AG04449 (cell line): ENCODE measurements around the gene ZDHHC22.

Experiments used
- CTCF ChIA-PET: fragments of 350-600 bp; formaldehyde crosslinking; extraction: SDS; loops from one replicate; lab custom pipeline; 2021; ENCODE audit warnings: antibody characterized with exemption; lab: Yijun Ruan, JAX
- POLR2A ChIA-PET: fragments of 400-600, 350-600 bp; formaldehyde crosslinking; extraction: SDS; loops from one replicate; lab custom pipeline; 2020; ENCODE audit warnings: antibody characterized with exemption, inconsistent platforms; lab: Yijun Ruan, JAX
- DNase-seq: peaks from one replicate; pipeline ENCODE4 v3.0.0-alpha.2; 2010; ENCODE audit warnings: low read depth, low spot score
- H3K4me3 ChIP-seq: 2 replicates; pipeline ENCODE4 v1.5.1; 2011; ENCODE audit warnings: low read depth, mild to moderate bottlenecking, control low read depth, low read length
- TF ChIP-seq, protein P1 (sequence below): IDR thresholded peaks from one replicate; pipeline ENCODE4 v1.5.1; 2011; ENCODE audit warnings: mild to moderate bottlenecking, moderate library complexity, low read length, control low read depth, inconsistent platforms; ENCODE audit not compliant: insufficient read depth; ENCODE audit errors: missing control alignments

The ZDHHC22 gene, protein sequence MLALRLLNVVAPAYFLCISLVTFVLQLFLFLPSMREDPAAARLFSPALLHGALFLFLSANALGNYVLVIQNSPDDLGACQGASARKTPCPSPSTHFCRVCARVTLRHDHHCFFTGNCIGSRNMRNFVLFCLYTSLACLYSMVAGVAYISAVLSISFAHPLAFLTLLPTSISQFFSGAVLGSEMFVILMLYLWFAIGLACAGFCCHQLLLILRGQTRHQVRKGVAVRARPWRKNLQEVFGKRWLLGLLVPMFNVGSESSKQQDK

DNA sequence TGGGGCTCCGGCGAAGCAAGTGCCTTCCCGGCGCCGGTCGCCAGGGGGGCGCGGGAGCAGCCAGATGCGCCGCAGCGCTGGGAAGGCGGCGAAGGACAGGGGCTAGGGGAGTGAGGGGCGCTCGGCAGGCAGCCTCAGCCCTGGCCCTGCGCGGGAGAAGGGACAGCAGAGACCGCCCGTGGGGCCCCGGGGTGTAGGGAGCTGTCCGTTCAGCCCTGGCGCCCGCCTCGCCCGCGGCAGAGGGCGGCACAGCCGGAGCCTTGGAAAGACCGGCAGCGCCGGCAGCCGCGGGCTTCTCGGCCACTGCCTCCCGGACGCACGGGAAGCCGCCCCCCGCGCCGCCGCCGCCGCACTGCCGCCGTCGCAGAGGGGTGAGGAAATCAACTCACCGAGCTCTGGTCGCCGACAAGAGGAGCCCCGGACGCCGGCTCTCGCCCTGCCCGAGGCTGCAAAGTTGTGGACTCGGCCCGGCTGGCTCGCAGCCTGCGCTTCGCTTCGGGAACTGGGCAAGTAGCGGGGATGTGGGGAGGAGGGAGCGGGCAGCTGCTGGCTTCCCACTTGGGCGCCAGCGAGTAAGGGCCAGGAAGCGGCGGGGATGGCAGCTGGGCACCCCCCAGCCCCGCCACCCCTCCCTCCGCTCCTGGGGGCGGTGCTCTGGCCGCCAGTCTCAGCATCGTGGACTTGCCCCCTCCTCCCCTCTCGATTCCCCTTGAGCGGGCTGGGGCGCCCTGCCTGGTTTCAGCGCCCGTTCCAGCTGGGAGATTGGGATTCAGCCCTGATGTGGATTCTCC is at the start of gene ZDHHC22:
TSS of gene ZDHHC22 (minus strand) at position 578 of the 791 bp plus-strand sequence. CDS start 2,053 bp downstream, outside the sequence.
- TF ChIP-seq, protein P1, sequence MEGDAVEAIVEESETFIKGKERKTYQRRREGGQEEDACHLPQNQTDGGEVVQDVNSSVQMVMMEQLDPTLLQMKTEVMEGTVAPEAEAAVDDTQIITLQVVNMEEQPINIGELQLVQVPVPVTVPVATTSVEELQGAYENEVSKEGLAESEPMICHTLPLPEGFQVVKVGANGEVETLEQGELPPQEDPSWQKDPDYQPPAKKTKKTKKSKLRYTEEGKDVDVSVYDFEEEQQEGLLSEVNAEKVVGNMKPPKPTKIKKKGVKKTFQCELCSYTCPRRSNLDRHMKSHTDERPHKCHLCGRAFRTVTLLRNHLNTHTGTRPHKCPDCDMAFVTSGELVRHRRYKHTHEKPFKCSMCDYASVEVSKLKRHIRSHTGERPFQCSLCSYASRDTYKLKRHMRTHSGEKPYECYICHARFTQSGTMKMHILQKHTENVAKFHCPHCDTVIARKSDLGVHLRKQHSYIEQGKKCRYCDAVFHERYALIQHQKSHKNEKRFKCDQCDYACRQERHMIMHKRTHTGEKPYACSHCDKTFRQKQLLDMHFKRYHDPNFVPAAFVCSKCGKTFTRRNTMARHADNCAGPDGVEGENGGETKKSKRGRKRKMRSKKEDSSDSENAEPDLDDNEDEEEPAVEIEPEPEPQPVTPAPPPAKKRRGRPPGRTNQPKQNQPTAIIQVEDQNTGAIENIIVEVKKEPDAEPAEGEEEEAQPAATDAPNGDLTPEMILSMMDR: peak; percentile 46
- CTCF ChIA-PET: interaction anchor here (2.4 to 3.5 kb wide), 3 partner anchors 8 to 14 kb away, joined by 10 to 28 read pairs (median 14); no protein-coding TSS in a partner anchor
- no peak for DNase-seq
- peak within 1 kb of the TSS; percentile 38 for H3K4me3 ChIP-seq
- POLR2A ChIA-PET: no interaction called here

DNA sequence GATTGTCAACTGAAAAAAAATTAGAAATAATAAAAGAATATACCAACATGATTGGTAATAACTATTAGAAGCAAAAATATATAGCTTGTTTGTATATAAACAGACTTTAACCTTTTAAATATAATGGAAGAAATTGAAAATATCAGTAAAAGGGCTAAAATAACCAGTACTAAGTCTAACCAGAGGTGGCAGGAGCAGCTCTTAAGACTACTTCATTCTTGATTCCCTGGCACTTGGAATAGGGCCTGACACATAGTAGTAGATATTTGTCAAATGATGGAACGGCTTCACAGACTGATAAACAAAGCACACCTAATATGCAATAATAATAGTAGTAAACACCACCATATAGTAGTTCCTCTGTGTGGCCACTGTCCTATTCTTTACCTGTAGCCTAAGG is 49.4 kb upstream of the ZDHHC22 start:
- CTCF ChIA-PET: interaction anchor here (0.9 kb wide), 1 partner anchor 23 kb away, joined by 3 read pairs; no protein-coding TSS in a partner anchor
- POLR2A ChIA-PET: no interaction called here
- TF ChIP-seq, protein P1: no peak
- no peak overlapping the region for H3K4me3 ChIP-seq
- DNase-seq: no peak

DNA sequence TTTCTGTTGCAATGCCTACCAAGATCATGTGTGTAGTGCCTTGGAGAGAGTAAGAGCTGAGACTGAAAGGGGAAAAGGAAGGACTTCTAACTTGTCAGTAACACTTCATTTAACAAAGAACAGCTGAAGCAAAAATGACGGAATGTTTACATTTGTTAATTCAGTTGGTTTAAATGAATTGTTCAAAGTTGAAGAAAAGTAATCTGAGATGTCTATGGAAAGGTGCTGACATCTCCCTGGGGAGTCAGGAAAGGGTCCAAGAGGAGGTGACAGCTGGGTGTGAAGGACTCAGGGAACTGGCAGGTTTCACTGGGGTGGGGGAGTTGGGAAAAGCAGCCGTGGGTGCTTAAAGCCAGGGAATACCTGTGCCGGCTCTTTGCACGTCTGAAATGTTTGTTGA is 47.9 kb upstream of the ZDHHC22 start:
- TF ChIP-seq, protein P1: no peak
- POLR2A ChIA-PET: no interaction called here
- CTCF ChIA-PET: interaction anchor here (0.8 kb wide), 1 partner anchor 21 kb away, joined by 3 read pairs; no protein-coding TSS in a partner anchor
- H3K4me3 ChIP-seq: no peak overlapping the region
- DNase-seq: no peak

DNA sequence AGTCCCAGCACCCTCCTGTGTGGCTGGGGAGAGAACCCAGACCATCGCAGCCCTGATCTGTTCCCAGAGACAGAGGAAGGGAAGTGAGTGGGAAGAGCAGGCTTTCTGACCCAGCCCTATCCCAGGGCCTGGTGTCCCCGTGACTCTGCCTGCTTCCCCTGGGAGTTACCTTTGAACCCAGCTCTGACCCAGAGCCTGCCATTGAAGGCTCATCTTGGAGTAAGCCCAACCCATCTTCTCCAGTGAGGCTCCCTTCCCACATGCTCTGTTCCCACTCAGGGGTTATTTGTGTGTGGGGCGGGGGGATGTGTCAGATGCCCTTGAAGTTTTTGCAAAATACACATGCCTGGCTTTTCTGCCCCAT is 46.0 kb upstream of the ZDHHC22 start:
- H3K4me3 ChIP-seq: no peak overlapping the region
- no peak for DNase-seq
- ChIA-PET POLR2A (no interaction called here), CTCF (no interaction called here)
- TF ChIP-seq, protein P1: no peak

DNA sequence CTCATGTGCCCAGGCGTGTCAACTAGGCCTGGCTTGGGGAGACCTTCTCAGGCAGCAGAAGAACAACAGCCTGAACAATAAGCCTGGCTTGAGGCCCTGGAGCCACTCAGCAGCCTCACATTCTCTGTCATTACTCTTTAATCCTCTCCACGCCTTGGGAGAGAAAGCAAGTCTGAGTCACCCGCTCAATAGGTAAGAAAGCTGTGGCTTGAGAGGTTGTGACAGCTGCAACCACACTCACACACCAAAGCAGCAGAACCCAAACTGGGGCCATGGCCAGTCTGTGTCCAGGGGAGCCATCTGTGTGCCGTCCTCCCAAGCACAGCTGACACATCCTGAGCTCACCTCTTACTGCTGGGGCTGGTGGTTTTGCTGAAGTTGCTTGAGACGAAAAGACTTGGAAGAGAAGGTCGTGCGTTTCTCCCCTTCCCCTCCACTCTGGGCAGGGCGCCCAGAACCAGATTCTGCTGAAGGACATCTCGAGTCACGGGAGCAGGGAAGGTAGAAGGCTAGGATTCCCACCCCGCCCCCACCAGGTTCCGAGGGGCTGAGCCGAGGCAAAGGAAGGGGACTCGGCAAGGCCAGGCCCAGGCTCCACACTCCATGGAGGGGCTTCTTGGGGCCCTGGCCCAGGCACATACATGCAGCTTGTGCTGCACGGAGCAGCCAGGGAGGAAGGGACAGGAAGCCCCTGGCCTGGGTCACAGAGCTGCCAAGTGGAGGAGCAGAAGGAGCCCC is 45.5 kb upstream of the ZDHHC22 start:
- ChIA-PET POLR2A (no interaction called here), CTCF (no interaction called here)
- TF ChIP-seq, protein P1: no peak
- H3K4me3 ChIP-seq: no peak overlapping the region
- DNase-seq: no peak
